HS-5 (cell line): ENCODE results near the gene TMEM50B.
A peak's percentile ranks its signal among the peaks of the same experiment; 100 is the strongest.
"Not testable (repeated sequence)": the region's sequence is repeated elsewhere in the genome, so short reads cannot be mapped to it uniquely, and the experiment has no call there.

Experiments used
- DNase-seq: peaks from one replicate; pipeline ENCODE4 v3.0.0-alpha.2; 2012; ENCODE audit warnings: low read depth

The TMEM50B gene

GRCh38 chr21:33479679-33480480 lies at the start of gene TMEM50B:
TMEM50B (minus strand) TSS chr21:33479974; CDS start chr21:33468885, 11,089 bp downstream.
- DNase-seq = peak; percentile 63

GRCh38 chr21:33522953-33523349 lies 43.2 kb upstream of the TMEM50B start:
- no peak for DNase-seq

GRCh38 chr21:33522297-33522952 lies 42.7 kb upstream of the TMEM50B start:
- DNase-seq = no peak

DNA sequence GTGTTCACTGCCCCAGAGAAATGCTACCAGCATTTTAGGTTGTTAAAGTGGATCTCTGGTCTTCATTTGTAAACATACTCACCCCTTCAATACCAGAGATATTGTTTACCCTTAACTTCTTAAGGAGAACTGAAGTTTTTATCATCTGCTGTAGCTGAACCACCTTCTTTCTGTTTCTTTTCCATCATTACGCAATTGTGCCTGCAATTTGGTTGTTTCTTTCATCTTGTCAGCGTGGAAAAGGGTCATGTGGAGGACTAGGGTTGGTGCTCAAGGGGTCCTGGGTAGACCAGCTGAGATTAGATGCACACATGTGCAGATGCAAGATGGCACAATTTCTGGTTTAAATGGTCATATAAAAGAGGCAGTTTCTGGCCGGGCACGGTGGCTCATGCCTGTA lies 39.1 kb upstream of the TMEM50B start:
- no peak for DNase-seq

- no peak for DNase-seq
These were observed 34.5 kb upstream of the TMEM50B start for GRCh38 chr21:33514229-33514628.

DNA sequence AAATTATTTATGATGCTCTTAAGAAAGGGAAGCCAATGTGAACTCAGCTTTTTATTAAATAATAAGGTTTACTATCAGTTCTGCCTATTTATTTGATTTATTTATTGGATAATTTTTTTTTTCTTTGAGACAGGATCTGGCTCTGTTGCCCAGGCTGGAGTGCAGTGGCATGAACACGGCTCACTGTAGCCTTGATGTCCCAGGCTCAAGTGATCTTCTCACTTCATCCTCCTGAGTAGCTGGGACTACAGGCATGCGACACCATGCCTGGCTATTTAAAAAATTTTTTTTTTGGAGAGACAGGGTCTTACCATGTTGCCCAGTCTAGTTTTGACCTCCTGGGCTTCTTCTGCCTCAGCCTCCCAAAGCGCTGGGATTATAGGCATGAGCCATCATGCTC lies 32.7 kb upstream of the TMEM50B start:
- DNase-seq = no peak

DNA sequence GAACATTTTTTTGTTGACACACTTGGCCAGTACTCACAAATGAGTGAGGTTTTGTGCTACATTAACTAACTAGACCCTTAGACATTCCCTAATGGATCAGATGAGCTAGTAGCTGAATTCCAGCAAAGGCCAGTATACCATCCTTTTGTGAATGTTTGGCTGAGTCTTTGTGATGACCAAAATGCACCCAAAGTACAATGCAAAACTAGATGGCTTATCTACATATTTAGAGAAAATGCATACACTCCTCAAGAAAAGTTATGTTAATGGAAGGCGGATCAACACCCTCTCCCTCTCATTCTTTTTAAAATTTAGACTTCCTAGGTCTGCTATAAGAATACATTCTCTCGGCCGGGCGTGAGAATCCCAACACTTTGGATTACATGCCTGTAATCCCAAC lies 31.9 kb upstream of the TMEM50B start:
- DNase-seq = no peak

GRCh38 chr21:33510826-33511225 lies 31.1 kb upstream of the TMEM50B start:
- DNase-seq = no peak

- not testable (repeated sequence) for DNase-seq
These were observed 27.2 kb upstream of the TMEM50B start for GRCh38 chr21:33507003-33507402.

DNA sequence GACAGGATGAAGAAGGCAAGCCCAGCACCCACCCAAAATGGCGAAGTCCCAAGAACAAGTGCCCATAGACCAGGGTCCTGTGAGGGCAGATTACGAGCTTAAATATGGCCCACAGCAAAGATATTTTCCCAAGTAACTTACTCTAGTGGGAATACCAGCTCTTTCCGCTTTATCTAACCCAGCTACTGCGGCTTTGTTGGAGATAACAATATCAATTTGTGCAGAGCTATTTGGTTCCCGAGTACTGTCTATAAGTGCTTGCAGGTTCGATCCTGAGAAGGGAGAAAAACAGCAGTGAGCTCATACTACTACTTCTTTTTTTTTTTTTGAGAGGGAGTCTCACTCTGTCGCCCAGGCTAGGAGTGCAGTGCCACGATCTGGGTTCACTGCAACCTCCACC lies 26.1 kb upstream of the TMEM50B start:
- no peak for DNase-seq

DNA sequence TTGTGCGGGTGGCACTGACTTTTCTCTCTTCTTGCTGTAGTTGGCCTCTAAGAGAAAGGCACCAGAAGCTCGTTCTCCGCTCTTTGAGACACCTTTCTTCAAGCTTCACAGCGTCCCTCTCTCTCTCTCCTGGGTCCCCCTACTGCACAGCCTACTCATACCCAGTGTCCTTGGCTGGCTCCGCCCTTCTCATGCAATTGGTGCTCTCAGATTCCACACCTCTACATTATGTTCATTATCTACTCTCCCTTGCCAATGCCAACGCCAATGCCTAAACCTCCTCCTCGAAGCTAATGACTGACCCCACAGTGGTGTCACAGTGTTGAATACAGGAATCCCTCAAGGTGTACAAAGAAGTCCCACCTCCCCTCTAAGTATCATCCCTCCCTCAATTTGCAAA lies 16.6 kb upstream of the TMEM50B start:
- DNase-seq = no peak

DNA sequence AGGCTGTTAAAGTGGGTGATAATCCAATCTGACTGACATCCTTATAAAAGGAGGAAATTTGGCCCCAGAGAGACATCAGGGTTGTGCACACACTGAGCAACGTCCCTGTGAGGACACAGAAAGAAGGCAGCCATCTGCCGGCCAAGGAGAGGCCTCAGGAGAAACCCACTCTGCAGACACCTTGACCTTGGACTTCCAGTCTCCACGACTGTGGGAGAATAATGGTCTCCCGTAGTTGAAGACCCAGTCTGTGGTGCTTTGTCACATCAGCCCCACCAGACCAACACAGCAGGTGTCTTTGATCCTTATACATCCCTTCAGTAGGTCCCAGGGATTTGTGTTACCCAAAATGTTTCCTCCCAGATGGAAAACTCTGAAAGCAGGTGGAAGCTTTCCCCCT lies 16.0 kb upstream of the TMEM50B start:
- DNase-seq = no peak

DNA sequence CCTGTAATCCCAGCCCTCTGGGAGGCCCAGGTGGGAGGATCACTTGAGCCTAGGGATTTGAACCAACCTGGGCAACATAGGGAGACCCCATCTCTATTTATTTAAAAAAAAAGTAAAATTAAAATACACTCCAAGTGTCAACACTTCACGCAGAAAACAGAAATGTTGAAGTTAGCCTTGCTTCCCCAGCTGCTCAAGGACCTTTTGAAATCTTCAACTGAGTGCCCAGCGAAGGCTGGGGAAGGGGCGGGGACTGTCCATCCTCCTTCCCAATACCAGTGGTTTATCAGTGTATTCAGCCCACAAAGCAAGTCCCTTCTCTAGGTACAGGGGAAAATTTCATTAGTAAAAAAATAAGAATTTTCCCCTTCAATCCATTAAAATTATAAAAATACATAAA lies 14.0 kb upstream of the TMEM50B start:
- DNase-seq = no peak

DNA sequence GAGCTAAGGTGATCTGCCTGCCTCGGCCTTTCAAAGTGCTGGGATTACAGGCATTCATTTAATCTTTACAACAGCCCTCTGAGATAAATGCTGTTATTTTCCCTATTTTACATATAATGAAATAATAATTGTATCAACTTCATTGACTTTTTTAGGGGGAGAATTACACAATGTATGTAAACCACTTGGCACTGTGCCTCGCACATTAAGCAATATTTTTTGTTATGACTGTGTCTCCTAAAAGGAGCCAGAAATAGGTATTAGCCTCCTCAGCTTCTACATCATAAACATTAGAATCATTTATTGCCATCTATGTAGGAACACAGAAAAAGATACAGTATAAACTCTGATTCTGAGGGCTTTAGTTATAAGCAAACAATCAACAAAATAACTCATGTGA lies 12.8 kb upstream of the TMEM50B start:
- DNase-seq = no peak

GRCh38 chr21:33491373-33492102 lies 11.8 kb upstream of the TMEM50B start, which contains the start of gene DNAJC28:
DNAJC28 (minus strand) TSS chr21:33491716; CDS start chr21:33489393, 2,323 bp downstream.
- DNase-seq = peak; percentile 76

DNA sequence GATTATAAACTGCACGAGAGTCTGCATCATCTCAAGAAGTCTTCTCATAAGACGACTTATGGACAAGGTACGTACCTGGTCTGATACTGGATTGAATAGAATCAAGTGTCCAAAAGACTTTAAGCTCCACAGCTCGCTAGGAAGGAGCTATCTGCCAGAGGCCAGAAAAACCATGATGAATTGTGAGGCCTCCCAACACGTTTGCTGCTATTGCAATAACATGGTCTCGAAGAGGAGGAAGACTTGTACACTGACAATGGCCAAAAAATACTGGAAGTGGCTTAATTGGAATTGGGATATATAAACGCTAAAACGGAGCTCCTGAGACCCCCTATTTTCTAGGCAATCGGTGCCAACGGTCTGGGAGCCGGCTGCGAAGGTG lies 11.2 kb upstream of the TMEM50B start:
- DNase-seq = no peak

GRCh38 chr21:33488936-33489335 lies 9.2 kb upstream of the TMEM50B start:
- DNase-seq = no peak

DNA sequence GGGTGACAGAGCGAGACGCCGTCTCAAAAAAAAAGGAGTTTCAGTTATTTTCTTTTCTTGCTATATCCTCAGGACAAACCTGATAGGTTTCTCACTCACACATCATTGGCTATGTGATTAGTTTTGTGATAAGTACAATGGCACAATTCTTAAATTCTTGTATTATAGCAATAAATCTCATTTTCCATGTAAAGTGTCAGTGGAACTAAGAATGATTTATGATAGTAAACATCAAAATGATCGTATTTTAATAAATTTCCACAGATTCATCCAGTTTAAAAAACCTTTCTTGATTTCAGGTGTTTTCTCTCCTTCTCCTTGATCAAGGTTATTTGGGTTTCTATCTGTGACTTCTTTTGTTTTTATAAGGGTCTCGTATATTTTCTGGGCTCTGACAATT lies 8.2 kb upstream of the TMEM50B start:
- no peak for DNase-seq

DNA sequence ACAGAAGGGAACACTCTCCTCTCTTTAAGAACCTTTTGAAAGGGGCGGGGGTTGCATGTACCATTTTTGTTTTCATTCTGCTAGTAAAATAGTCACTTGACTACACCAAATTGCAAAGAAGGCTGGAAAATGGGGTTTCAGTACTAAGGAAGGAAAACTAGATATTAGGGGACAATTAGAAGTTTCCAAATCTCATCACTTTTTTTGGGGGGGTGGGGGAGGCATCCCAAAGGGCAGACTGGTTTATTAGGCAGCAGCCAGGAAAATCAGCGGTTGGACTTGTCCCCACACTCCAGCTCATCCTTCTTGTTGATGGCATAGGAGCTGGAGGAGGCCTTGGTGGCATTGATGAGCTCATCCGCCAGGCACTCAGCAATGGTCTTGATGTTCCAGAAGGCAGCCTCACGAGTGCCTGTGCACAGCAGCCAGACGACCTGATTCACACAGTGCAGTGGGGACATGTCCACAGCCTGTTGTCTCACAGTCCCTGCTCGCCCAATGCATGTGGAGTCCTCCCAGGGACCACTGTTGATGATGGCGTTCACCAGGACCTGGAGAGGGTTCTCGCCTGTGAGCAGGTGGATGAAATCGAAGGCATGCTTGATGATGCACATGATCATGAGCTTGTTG lies 1.7 kb upstream of the TMEM50B start:
- no peak for DNase-seq

- DNase-seq = no peak
These were observed 818 bp upstream of the TMEM50B start for GRCh38 chr21:33480481-33481103.

GRCh38 chr21:33478935-33479678 lies 667 bp downstream of the TMEM50B start:
- DNase-seq = no peak
